GM23248 (cell line): ENCODE results near the gene DHX29. TPM values are rescaled to one million over a fixed set of nuclear protein-coding genes. Genes with fewer than 3 reads are reported as not detected.
A peak's percentile ranks its signal among the peaks of the same experiment; 100 is the strongest.

ENCODE experiments used
- DNase-seq: peaks from one replicate; pipeline ENCODE4 v3.0.0-alpha.2; 2015
- H2AFZ ChIP-seq: fragments of 200-600 bp; sonication (generic); 2 replicates; pipeline ENCODE4 v1.6.1; 2016; ENCODE audit warnings: antibody characterized with exemption
- H3F3A ChIP-seq: fragments of 200-600 bp; sonication (generic); 2 replicates; pipeline ENCODE4 v1.6.1; 2016; ENCODE audit warnings: mild to moderate bottlenecking, antibody characterized with exemption, mixed run types; ENCODE audit not compliant: insufficient read depth
- H3K27ac ChIP-seq: fragments of 200-600 bp; sonication (generic); 2 replicates; pipeline ENCODE4 v1.5.1; 2016; ENCODE audit warnings: mild to moderate bottlenecking
- H3K27me3 ChIP-seq: fragments of 200-600 bp; sonication (generic); replicated peaks from 2 replicates; pipeline ENCODE4 v1.6.1; 2016; ENCODE audit warnings: mild to moderate bottlenecking; ENCODE audit not compliant: insufficient read depth
- H3K36me3 ChIP-seq: fragments of 200-600 bp; sonication (generic); 2 replicates; pipeline ENCODE4 v1.6.1; 2016; ENCODE audit warnings: low read depth, mild to moderate bottlenecking
- H3K4me1 ChIP-seq: fragments of 200-600 bp; sonication (generic); 2 replicates; pipeline ENCODE4 v1.6.1; 2016; ENCODE audit warnings: mild to moderate bottlenecking; ENCODE audit not compliant: insufficient read depth
- H3K4me2 ChIP-seq: fragments of 200-600 bp; sonication (generic); one replicate; pipeline ENCODE4 v1.6.1; 2016; ENCODE audit warnings: mild to moderate bottlenecking; ENCODE audit not compliant: unreplicated experiment
- H3K4me3 ChIP-seq: fragments of 200-600 bp; sonication (generic); 2 replicates; pipeline ENCODE4 v1.5.1; 2016; ENCODE audit warnings: mild to moderate bottlenecking
- H3K79me2 ChIP-seq: fragments of 200-600 bp; sonication (generic); 2 replicates; pipeline ENCODE4 v1.6.1; 2016; ENCODE audit warnings: mild to moderate bottlenecking; ENCODE audit not compliant: insufficient read depth
- H3K9ac ChIP-seq: fragments of 200-600 bp; sonication (generic); 2 replicates; pipeline ENCODE4 v1.6.1; 2016; ENCODE audit warnings: mild to moderate bottlenecking
- H3K9me2 ChIP-seq: fragments of 200-600 bp; sonication (generic); 2 replicates; pipeline ENCODE4 v1.6.1; 2016; ENCODE audit warnings: mixed run types, mild to moderate bottlenecking, moderate library complexity; ENCODE audit not compliant: insufficient read depth
- H3K9me3 ChIP-seq: fragments of 200-600 bp; sonication (generic); one replicate; pipeline ENCODE4 v1.6.1; 2017; ENCODE audit warnings: low read depth
- H4K20me1 ChIP-seq: fragments of 200-600 bp; sonication (generic); 2 replicates; pipeline ENCODE4 v1.6.0; 2016; ENCODE audit not compliant: insufficient read depth
- EZH2 ChIP-seq: fragments of 200-600 bp; sonication (generic); IDR thresholded peaks from 2 replicates; pipeline ENCODE4 v1.6.1; 2018; ENCODE audit warnings: antibody characterized with exemption, mild to moderate bottlenecking; ENCODE audit not compliant: insufficient read depth, poor library complexity, severe bottlenecking
- EZH2phosphoT487 ChIP-seq: fragments of 200-600 bp; sonication (generic); IDR thresholded peaks from 2 replicates; pipeline ENCODE4 v1.6.1; 2018; ENCODE audit warnings: antibody characterized with exemption, moderate library complexity, mild to moderate bottlenecking, low read depth; ENCODE audit not compliant: insufficient read depth
- WGBS, 2 experiments: methylation state at CpG; one replicate each; pipeline ENCODE4 v1.1.6; 2015 to 2017; ENCODE audit warnings: low lambda C conversion rate in 2 of 2, low coverage in 1 of 2; ENCODE audit errors: missing lambda C conversion rate in 2 of 2; 5-methylcytosine and 5-hydroxymethylcytosine counted together
- in situ Hi-C: fragments of 300-500 bp; cut with MboI; formaldehyde crosslinking; loops from 2 replicates; pipeline ENCODE4 v1.15.0; 2020
- polyA plus RNA-seq: library from polyadenylated mRNA; unstranded; fragments of >200 nt; fragmentation: Nextera tagmentation; extraction: Ambion mirVana; gene quantifications from 2 replicates; pipeline ENCODE4 v1.2.1, GENCODE V29; 2016
- total RNA-seq: library from RNA; depleted of rRNA; stranded (reverse); fragments of >200 nt; shearing (Covaris generic); gene quantifications from 2 replicates; pipeline ENCODE4 v1.2.3, GENCODE V29; 2014

Gene DHX29
- total and polyA plus RNA-seq, 2 experiments from 2014 or later = 35.8 to 65.6 TPM

DNA sequence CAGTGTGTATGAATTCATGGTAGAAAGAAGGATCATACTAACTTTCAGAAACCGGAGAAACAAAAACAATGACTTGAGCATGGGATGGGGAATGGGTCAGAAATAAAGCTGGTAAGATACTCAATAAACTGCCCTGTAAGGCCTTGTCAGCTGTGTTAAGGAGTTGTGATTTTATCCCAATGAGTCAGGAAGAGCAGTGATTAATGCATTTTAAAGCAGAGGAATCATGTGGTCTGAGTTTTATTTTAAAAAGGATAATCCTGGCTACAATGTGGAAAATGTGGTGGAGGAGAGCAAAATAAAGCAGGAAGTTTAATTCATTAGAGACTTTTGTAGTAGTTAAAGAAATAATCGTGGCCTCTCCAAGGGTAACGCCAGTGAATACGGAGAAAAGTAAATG, 28.7 kb downstream of the DHX29 start:
- Histone ChIP-seq H3K27me3 (no peaks in the 10 kb centered on the region), H3K4me1 (peaks cover 13% of the 10 kb centered on the region), H3K36me3 (peaks cover 70% of the 10 kb centered on the region), H4K20me1 (no peaks in the 10 kb centered on the region), H3K9ac (no peak overlapping the region; the same call in 1 of the 2 replicates), H3K4me2 (no peak overlapping the region), H3K9me2 (no peaks in the 10 kb centered on the region), H3F3A (peaks cover 23% of the 10 kb centered on the region), H2AFZ (no peak overlapping the region), H3K27ac (peak overlapping the region; percentile 43), H3K9me3 (no peaks in the 10 kb centered on the region), H3K4me3 (no peak overlapping the region), H3K79me2 (peaks cover 16% of the 10 kb centered on the region; the same call in 1 of the 2 replicates)
- DNase-seq = peak; percentile 68
- WGBS, 2 experiments = 88 to 94% methylated on average over 4 of the region's 4 CpGs
- TF ChIP-seq EZH2phosphoT487 = no peak
- TF ChIP-seq EZH2 = no peak
- in situ Hi-C loops = no loop called here

DNA sequence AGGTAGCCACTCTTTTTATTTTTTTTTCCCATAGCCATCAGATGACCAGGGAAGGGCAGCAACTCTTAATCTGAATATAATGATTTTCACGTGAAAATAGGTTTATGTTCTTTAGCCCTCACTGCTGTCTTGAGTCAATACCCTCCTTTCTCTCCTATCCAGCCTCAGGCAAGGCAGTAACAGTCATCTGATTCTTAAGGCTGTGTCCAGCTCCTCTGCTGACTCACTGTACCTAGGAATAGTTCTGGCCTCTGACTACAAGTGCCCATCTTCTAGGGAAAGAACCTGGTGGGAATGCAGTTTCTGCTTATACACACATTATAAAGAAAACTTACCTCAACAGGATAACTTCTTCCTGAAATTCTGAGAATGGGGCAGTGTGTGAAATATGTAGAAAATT, 30.7 kb downstream of the DHX29 start:
- Histone ChIP-seq H3K4me3 (no peak overlapping the region), H4K20me1 (no peaks in the 10 kb centered on the region), H3K9ac (no peak overlapping the region), H3K9me2 (no peaks in the 10 kb centered on the region), H3K27me3 (no peaks in the 10 kb centered on the region), H3K9me3 (no peaks in the 10 kb centered on the region), H3F3A (peaks cover 18% of the 10 kb centered on the region), H3K36me3 (peaks cover 67% of the 10 kb centered on the region), H3K4me2 (no peak overlapping the region), H3K27ac (peak overlapping the region; percentile 8; the same call in 1 of the 2 replicates), H3K4me1 (peaks cover 13% of the 10 kb centered on the region), H2AFZ (no peak overlapping the region), H3K79me2 (peaks cover 4% of the 10 kb centered on the region; the same call in 1 of the 2 replicates)
- peak; percentile 75 for DNase-seq
- TF ChIP-seq EZH2phosphoT487 = no peak
- TF ChIP-seq EZH2 = no peak
- 97 to 100% methylated on average over 1 of the region's 1 CpG for WGBS, 2 experiments
- in situ Hi-C loops = no loop called here

GRCh38 chr5:55258339-55258738, 49.2 kb downstream of the DHX29 start:
- no peaks in the 10 kb centered on the region for H3K9me3 ChIP-seq
- H3K27me3 ChIP-seq = no peaks in the 10 kb centered on the region
- H3K79me2 ChIP-seq = no peaks in the 10 kb centered on the region
- H4K20me1 ChIP-seq = no peaks in the 10 kb centered on the region
- no peak overlapping the region for H2AFZ ChIP-seq
- TF ChIP-seq EZH2phosphoT487 (no peak), EZH2 (no peak)
- WGBS, 2 experiments = 99 to 100% methylated on average over 3 of the region's 3 CpGs
- no peak overlapping the region for H3K4me2 ChIP-seq
- peaks cover 74% of the 10 kb centered on the region for H3K36me3 ChIP-seq
- in situ Hi-C loops = no loop called here
- H3K4me1 ChIP-seq = no peaks in the 10 kb centered on the region
- no peaks in the 10 kb centered on the region for H3K9me2 ChIP-seq
- H3K9ac ChIP-seq = no peak overlapping the region
- no peak overlapping the region for H3K27ac ChIP-seq
- no peak overlapping the region for H3K4me3 ChIP-seq
- DNase-seq = no peak
- peaks cover 7% of the 10 kb centered on the region; the same call in 1 of the 2 replicates for H3F3A ChIP-seq

DNA sequence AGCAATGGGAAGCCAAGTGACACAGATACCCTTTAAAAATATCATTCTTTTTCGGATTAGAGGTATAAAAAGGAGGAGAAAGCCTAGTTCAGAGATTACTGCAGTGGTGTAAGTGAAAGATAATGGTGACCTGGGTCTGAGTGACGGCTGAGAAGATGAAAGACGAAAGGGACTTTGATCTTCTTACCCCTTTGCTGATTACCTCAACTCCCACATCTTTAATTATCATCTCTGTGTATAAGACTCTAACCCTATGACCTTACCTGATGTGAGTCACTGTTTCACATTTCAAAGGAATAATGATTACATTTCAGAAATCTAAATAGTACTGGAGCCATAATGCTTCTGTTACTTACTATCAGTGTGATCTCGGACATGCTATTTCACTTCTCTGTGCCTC, 52.7 kb downstream of the DHX29 start:
- Histone ChIP-seq H3F3A (peaks cover 12% of the 10 kb centered on the region; the same call in 1 of the 2 replicates), H3K27ac (no peak overlapping the region), H3K9me3 (no peaks in the 10 kb centered on the region), H3K36me3 (peaks cover 43% of the 10 kb centered on the region), H3K4me2 (no peak overlapping the region), H3K79me2 (no peaks in the 10 kb centered on the region), H2AFZ (no peak overlapping the region), H3K9ac (no peak overlapping the region), H3K9me2 (no peaks in the 10 kb centered on the region), H4K20me1 (no peaks in the 10 kb centered on the region), H3K4me1 (no peaks in the 10 kb centered on the region), H3K27me3 (no peaks in the 10 kb centered on the region), H3K4me3 (no peak overlapping the region)
- WGBS, 2 experiments = 93 to 96% methylated on average over 4 of the region's 4 CpGs
- in situ Hi-C loops = no loop called here
- no peak for DNase-seq
- no peak for TF ChIP-seq EZH2
- TF ChIP-seq EZH2phosphoT487 = no peak

DNA sequence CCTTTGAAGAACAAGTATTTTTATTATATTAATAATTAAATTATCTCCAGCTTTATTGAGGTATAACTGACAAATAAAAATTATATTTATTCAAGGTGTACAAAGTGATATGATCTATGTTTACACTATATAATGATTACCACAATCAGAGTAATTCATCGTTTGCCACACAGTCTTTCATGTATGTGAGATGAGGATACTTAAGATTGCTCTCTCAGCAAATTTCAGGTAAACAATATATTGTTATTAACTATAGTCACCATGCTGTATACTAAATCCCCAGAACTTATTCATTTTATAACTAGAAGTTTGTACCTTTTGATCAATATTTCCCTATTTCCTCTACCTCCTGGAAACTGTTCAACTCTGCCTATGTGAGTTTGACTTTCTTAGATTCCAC, 57.4 kb downstream of the DHX29 start:
- Histone ChIP-seq H3F3A (peaks cover 11% of the 10 kb centered on the region; the same call in 1 of the 2 replicates), H3K9me2 (no peaks in the 10 kb centered on the region), H4K20me1 (no peaks in the 10 kb centered on the region), H3K4me3 (no peak overlapping the region), H3K27ac (no peak overlapping the region), H3K79me2 (no peaks in the 10 kb centered on the region), H3K36me3 (peaks cover 6% of the 10 kb centered on the region; the same call in 1 of the 2 replicates), H3K4me1 (no peaks in the 10 kb centered on the region), H3K4me2 (no peak overlapping the region), H3K27me3 (no peaks in the 10 kb centered on the region), H3K9me3 (peaks cover 5% of the 10 kb centered on the region), H3K9ac (no peak overlapping the region), H2AFZ (no peak overlapping the region)
- DNase-seq = no peak
- TF ChIP-seq EZH2 = no peak
- no peak for TF ChIP-seq EZH2phosphoT487
- WGBS, 2 experiments = 98 to 100% methylated on average over 1 of the region's 1 CpG
- in situ Hi-C loops = no loop called here
